ENCODE results near the gene FBXO17.

The FBXO17 gene

GRCh38 chr19:38917516-38917915 lies 58.0 kb downstream of the FBXO17 start:
- no peak for DNase-seq (ENCODE audit: low read depth in 3 of 3)

GRCh38 chr19:38915329-38916321 lies 59.9 kb downstream of the FBXO17 start:
- no peak for DNase-seq (ENCODE audit: low read depth in 3 of 3)

GRCh38 chr19:38913958-38914357 lies 61.6 kb downstream of the FBXO17 start:
- DNase-seq (ENCODE audit: low read depth in 3 of 3) = no peak

GRCh38 chr19:38912600-38913514 lies 62.7 kb downstream of the FBXO17 start:
- DNase-seq (ENCODE audit: low read depth in 3 of 3) = no peak

- DNase-seq (ENCODE audit: low read depth in 3 of 3) = no peak
Observed at GRCh38 chr19:38911388-38912001, 64.0 kb downstream of the FBXO17 start.

- no peak for DNase-seq (ENCODE audit: low read depth in 3 of 3)
Observed at GRCh38 chr19:38910488-38910887, 65.1 kb downstream of the FBXO17 start.

GRCh38 chr19:38908911-38909310 lies 66.6 kb downstream of the FBXO17 start:
- DNase-seq (ENCODE audit: low read depth in 3 of 3) = no peak

- no peak for DNase-seq (ENCODE audit: low read depth in 3 of 3)
Observed at GRCh38 chr19:38907670-38908069, 67.9 kb downstream of the FBXO17 start.

GRCh38 chr19:38907227-38907626 lies 68.3 kb downstream of the FBXO17 start:
- DNase-seq (ENCODE audit: low read depth in 3 of 3) = no peak

- DNase-seq (ENCODE audit: low read depth in 3 of 3) = no peak
Observed at GRCh38 chr19:38905620-38906019, 69.9 kb downstream of the FBXO17 start.

- no peak for DNase-seq (ENCODE audit: low read depth in 3 of 3)
Observed at GRCh38 chr19:38904581-38905539, 70.7 kb downstream of the FBXO17 start.

GRCh38 chr19:38901683-38902082 lies 73.9 kb downstream of the FBXO17 start:
- no peak for DNase-seq (ENCODE audit: low read depth in 3 of 3)

- DNase-seq (ENCODE audit: low read depth in 3 of 3) = no peak
Observed at GRCh38 chr19:38900743-38901190, 74.8 kb downstream of the FBXO17 start.

GRCh38 chr19:38900202-38900629 lies 75.3 kb downstream of the FBXO17 start:
- DNase-seq (ENCODE audit: low read depth in 3 of 3) = no peak

GRCh38 chr19:38899447-38900201 lies 75.9 kb downstream of the FBXO17 start, which contains the start of the genes NFKBIB and SIRT2:
Gene NFKBIB (plus strand): TSS chr19:38899969. CDS start chr19:38900033, 64 bp downstream.
Gene SIRT2 (minus strand): TSS chr19:38899618. CDS start chr19:38899521, 97 bp downstream.
- peak; percentile 91 to 99 (median 98) for DNase-seq (ENCODE audit: low read depth in 3 of 3)

GRCh38 chr19:38898788-38899446 lies 76.6 kb downstream of the FBXO17 start:
- DNase-seq (ENCODE audit: low read depth in 3 of 3) = no peak

GRCh38 chr19:38894968-38895367 lies 80.6 kb downstream of the FBXO17 start:
- DNase-seq (ENCODE audit: low read depth in 3 of 3) = no peak

GRCh38 chr19:38893341-38893771 lies 82.2 kb downstream of the FBXO17 start:
- no peak for DNase-seq (ENCODE audit: low read depth in 3 of 3)

GRCh38 chr19:38892841-38893240 lies 82.7 kb downstream of the FBXO17 start:
- no peak for DNase-seq (ENCODE audit: low read depth in 3 of 3)

All from stimulated activated CD4-positive, alpha-beta T cell treated with anti-CD3 and anti-CD28 coated beads, TNF-alpha, amount 100 ng/mL, for 4 hours (primary cell).